NCI-H1417 treated with DMSO at 0.1 percent for 48 hours (cell line): ENCODE data around the gene TNFRSF4.

Experiments
- DNase-seq: peaks from one replicate; lab custom pipeline; 2025; lab: John Stamatoyannopoulos, UW

The TNFRSF4 gene

GRCh38 chr1:1169429-1170214 is 44.3 kb downstream of the TNFRSF4 start:
- no peak for DNase-seq

GRCh38 chr1:1168451-1169411 is 45.2 kb downstream of the TNFRSF4 start:
- DNase-seq = no peak

GRCh38 chr1:1167841-1168450 is 46.0 kb downstream of the TNFRSF4 start:
- DNase-seq = no peak

GRCh38 chr1:1167398-1167821 is 46.5 kb downstream of the TNFRSF4 start:
- no peak for DNase-seq

- no peak for DNase-seq
Measured at GRCh38 chr1:1166642-1167397, 47.1 kb downstream of the TNFRSF4 start.

GRCh38 chr1:1165900-1166421 is 48.0 kb downstream of the TNFRSF4 start:
- DNase-seq = no peak

- DNase-seq = no peak
Measured at GRCh38 chr1:1165485-1165884, 48.5 kb downstream of the TNFRSF4 start.

GRCh38 chr1:1164701-1165451 is 49.1 kb downstream of the TNFRSF4 start:
- no peak for DNase-seq

GRCh38 chr1:1164361-1164700 is 49.6 kb downstream of the TNFRSF4 start:
- no peak for DNase-seq

- no peak for DNase-seq
Measured at GRCh38 chr1:1163538-1164070, 50.3 kb downstream of the TNFRSF4 start.

GRCh38 chr1:1162597-1163537 is 51.1 kb downstream of the TNFRSF4 start:
- peak; percentile 73 for DNase-seq

- no peak for DNase-seq
Measured at GRCh38 chr1:1161683-1162079, 52.3 kb downstream of the TNFRSF4 start.
